GM12872 (cell line): ENCODE results near the gene RIOK2.

Experiments
- TF ChIP-seq, protein P1 (sequence below): IDR thresholded peaks from 3 replicates; pipeline ENCODE4 v1.5.1; 2011; ENCODE audit warnings: low read depth, mild to moderate bottlenecking, low read length, moderate library complexity; ENCODE audit not compliant: insufficient read depth

The RIOK2 gene

DNA sequence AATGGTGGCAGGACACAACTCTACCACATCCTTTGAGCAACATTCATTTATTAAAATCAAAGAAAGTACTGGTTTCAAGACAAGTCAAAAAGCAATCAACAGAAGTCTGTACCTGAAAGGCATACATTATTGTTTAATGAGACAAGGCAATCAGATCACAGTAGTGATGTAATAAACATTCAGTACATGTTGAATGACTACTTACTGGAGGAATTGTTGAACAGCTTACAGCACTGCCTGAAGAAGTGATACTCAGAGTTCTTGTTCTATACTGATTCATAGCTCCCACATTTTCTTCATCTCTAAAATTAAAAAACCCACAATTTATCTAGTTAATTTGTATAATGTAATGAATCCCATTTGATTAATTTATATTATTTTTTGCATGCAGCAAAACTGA, 18.2 kb downstream of the RIOK2 start:
- TF ChIP-seq, protein P1, sequence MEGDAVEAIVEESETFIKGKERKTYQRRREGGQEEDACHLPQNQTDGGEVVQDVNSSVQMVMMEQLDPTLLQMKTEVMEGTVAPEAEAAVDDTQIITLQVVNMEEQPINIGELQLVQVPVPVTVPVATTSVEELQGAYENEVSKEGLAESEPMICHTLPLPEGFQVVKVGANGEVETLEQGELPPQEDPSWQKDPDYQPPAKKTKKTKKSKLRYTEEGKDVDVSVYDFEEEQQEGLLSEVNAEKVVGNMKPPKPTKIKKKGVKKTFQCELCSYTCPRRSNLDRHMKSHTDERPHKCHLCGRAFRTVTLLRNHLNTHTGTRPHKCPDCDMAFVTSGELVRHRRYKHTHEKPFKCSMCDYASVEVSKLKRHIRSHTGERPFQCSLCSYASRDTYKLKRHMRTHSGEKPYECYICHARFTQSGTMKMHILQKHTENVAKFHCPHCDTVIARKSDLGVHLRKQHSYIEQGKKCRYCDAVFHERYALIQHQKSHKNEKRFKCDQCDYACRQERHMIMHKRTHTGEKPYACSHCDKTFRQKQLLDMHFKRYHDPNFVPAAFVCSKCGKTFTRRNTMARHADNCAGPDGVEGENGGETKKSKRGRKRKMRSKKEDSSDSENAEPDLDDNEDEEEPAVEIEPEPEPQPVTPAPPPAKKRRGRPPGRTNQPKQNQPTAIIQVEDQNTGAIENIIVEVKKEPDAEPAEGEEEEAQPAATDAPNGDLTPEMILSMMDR = no peak

DNA sequence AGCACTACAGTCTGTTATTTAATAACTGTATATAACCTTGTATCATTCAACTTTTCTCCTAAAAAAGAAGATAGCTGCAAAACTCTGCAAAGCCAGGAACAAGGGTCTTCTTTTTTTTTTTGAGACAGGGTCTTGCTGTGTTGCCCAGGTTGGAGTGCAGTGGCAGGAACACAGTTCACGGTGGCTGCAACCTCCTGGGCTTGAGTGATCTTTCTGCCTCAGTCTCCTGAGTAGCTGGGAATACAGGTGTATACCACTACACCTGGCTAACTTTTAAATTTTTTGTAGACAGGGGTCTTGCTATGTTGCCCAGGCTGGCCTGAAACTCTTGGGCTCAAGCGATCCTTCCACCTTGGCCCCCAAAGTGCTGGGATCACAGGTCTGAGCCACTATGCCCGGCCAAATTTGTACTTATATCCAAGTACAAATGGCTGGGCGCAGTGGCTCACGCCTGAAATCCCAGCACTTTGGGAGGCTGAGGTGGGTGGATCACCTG, 19.2 kb downstream of the RIOK2 start:
- TF ChIP-seq, protein P1 = no peak

DNA sequence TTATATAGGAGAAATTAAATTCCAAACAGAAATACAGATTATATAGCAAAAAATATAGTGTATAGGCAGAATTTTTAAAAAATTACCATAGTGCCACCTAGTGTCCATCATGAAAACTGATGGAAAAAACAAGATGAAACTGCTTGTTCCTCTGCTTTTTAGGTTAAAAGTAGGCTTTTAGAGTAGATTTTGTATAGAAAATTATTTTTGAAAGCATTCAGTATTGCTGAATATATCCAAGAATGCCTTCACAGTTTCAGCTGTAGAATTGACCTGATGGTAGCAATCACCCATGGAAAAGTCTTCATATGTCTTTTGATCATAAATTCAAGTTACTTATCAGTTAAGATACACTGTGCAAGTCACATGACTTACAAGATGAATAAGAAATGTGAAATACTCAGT, 19.7 kb downstream of the RIOK2 start:
- TF ChIP-seq, protein P1 = peak; percentile 25; the same call in 2 of the 3 replicates

DNA sequence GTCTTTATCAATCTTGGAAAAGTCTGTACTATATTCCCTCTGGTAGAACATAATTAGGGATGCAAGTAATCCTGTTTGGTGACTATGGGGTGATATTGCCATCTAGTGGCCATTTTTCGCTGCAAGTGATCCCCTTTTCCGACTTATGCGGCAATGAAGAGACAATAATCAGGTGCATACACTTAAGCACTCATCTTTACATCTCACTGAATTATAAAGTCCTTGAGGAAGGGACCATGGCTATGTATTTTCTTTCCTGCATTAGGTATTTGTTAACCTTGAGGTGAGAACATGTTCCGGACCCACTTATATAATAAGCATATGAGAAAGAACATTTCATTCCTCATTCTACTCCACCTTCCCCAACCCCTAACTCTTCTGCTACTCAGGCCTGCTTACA, 21.0 kb downstream of the RIOK2 start:
- TF ChIP-seq, protein P1 = peak; percentile 85

DNA sequence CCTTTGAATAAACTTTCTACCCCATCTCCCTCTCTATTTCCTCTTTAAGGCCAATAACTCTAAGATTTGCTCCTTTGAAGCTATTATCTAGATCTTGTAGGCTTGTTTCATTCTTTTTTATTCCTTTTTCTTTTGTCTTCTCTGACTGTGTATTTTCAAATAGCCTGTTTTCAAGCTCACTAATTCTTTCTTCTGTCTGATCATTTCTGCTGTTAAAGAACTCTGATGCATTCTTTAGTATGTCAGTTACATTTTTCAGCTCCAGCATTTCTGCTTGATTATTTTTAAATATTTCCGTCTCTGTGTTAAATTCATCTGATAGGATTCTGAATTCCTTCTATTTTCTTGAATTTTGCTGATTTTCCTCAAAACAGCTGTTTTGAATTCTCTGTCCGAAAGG, 25.4 kb downstream of the RIOK2 start:
- TF ChIP-seq, protein P1 = no peak

DNA sequence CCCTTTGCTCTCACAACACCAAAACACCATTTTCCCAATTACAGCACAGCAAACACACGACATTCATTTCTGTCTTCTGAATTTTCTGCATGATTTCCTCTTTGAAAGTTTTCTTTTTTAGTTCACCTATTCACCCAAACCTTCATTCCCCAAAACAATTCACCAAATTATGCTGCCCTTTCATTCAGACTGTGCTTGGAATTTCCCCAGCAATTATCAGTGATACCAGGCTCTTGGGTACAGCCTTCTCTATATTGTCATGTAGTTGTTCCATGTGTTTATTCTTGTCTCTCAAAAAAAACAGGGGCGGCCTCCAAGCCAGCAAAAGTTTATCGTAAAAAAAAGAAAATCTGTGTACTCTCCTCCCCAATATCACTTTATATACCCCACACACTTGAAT, 31.7 kb downstream of the RIOK2 start:
- TF ChIP-seq, protein P1 = no peak

DNA sequence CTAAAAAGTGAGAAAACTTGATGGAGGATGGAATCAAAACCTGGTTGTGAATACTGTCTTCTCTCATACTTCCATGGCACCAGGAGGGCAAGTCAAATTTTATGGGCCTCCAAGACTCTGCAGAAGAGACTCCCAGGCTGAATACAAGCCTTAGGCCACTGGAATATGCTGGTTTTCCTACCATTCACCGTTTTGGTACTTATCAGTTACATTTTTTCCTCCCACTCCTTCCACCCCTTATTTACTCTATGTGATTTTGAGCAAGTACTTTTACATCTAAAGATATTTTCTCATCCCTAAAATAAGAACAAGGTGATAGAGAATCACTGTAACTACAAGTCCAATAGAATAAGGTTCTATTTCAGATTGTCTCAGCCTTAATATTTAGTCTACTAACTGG, 32.6 kb downstream of the RIOK2 start:
- TF ChIP-seq, protein P1 = no peak
